Hematopoietic multipotent progenitor cell (in vitro differentiated cells): ENCODE measurements around the gene COMT. TPM values are rescaled to one million over a fixed set of nuclear protein-coding genes. Genes with fewer than 3 reads are reported as not detected.

Source experiments
- DNase-seq, 3 donors: peaks; one replicate each; pipeline ENCODE4 v3.0.0-alpha.2; 2011 to 2015; ENCODE audit warnings: low read depth in 2 of 3, low spot score in 2 of 3
- total RNA-seq: library from RNA; depleted of rRNA; stranded (reverse); fragments of >200 nt; gene quantifications from one replicate; pipeline ENCODE4 v1.2.3, GENCODE V29; 2012

The COMT gene
- total RNA-seq, 1 donor, result 416 TPM

DNA sequence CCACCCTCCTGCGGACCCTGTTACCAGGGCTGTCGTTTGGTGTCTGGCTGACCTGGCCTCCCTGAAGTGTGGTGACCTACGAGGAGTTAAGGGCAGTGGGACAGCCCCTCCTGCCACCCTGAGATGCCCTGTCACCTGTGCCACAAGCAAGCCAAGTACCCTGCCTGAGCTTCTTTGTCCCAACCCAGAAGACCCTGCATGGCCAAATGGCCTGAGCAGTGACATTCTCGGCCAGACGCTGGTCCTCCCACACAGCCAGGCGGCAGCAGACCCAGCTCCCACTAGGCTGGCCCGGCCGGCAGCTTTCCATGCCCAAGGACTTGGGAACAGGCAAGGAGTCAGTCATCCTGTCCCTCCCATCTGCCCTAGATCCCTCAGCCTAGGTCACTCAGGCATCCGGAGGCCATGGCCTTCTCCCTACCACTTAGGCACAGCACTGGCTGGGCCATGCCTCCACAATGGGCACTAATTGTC lies 67.5 kb downstream of the COMT start:
- no peak for DNase-seq

DNA sequence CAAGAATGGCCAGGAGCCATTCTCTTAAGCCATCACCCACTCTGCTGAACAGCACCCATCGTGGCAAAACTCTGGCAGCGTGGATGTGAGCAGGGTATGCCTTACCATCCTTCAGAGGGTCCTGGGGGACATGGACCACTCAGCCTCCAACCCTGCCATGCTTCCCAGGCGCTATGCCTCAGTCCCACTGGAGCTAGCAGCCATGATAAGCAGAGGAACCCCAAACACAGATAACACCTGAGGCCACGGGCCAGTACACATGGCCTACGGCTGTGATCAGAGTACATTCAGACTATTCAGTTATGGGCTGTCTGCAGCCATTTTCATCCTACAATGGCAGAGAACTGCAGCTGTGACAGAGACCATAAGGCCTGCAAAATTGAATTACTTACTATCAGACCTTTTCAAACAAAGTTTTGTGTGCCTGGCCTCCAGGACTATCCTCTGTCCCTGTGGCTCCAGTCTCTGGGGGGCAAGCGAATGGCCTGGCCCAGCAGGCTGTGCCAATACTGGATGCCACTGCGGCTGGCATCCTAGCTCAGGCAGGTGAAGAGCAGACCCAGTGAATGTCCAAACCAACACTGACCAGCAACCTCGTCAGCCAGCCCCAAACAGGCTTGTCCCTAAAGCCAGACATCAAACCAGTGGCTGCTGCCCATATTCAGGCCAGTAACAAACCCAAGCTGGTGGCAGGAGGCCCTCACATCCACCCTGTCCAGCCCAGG lies 68.2 kb downstream of the COMT start:
- no peak for DNase-seq

DNA sequence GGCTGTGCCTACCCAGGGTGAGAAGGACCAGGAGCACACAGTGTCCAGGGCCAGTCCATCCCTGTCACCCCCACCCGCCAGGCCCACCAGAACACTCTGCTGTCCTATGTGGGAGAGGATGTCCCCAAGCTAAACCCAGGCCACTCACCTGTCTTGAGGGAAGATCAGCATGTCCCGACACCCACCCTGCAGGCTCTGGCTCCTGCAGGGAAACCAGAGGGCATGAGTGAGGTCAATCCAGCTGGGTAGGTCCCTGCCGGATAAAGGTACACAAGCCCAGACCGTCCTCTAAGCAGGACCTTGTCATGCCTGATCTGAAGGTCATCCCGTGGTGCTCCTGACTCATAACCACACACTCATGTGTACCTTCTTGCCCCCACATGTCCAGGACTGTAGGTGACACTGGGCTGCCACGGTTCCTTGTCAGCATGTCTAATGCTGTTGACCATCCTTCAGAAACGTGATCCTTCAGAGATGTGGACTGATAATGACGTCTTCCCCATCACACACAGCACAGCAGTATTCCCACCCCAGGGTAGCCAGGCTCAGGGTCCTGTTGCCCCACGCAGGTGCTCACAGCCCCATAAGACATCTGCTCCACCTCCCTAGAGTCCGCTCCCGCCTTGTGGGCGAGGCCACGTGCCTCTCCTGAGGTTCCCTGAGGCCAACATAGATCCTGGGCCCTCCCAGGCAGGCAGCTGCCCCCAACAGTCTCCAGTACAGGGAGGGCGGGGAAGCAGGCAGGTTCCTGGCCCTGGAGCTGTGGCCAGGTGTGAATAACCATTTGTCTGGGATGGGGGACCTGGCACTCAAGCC lies 68.9 kb downstream of the COMT start:
- DNase-seq, result no peak

DNA sequence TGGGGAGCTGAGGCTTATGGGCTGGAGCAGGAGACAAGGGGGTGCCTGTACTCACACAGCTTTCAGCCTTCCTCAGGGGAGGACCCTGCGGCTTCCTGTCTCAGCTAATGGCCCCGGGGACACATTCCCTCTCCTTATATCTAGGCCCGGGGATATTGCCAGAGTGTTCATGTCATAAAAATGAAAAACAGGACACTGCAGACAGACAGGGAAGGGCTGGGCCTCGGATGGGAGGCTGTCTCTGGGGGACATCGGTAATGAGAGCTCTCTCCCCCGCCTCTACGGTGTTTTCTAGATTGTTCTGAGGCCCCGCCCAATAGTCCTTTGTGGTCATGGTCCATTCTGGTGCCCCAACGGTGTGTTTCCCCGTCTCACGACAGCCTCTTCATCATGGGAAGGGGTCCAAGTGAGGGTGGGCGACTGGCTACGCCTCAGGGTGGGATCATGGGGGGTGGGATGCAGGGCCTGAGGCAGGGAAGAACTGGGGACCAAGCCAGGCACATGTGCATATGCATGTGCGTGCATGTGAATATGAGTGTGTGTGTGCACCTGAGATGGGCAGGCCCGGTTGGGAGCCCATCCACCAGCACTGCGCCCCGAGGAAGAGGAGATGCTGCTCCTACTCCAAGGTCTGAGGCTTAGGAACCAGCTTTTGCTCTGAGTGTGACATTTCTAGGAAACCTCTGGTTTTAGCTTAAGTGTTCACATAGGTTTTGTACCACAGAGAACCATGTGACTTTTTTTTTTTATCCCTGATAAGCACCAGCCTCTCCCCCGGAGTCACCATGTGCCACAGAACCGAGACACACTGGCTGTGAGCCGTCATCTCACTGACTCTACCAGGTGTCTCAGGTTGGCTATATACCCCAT lies 69.8 kb downstream of the COMT start:
- DNase-seq, result no peak

DNA sequence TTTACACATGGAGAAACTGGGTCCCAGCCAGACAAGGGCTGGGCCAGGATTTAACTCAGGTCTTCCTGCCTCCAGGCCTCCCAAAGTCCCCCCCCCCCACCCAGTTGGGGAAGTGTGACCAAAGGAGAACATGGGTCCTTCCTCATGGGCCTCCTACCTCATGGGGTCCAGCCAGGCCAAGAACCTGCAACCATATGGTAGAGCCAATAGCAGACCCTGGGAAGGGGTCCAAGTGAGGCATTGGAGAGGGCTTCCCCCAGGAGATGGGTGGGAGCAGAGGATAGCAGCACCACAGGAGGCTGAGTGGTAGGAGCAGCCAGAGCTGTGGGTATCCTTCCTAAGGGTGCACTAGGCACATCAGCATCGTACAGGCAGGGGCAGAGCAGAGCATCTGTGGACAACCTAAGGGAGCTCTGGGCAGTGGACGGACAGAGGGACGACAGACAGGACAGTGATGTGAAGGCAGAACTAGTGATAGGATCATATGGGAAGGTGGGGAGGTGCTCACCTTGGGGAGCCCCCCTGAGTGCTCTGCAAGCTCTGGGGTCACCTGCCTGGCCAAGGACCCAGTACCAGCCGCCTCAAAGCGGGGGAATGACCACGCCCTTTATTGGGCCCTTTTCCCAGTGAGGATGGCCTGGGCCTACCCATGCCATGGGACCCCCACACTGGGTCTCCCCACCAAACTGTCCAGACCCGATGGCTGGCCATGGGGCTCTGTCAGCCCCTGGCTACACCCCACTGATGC lies 70.6 kb downstream of the COMT start:
- no peak for DNase-seq

DNA sequence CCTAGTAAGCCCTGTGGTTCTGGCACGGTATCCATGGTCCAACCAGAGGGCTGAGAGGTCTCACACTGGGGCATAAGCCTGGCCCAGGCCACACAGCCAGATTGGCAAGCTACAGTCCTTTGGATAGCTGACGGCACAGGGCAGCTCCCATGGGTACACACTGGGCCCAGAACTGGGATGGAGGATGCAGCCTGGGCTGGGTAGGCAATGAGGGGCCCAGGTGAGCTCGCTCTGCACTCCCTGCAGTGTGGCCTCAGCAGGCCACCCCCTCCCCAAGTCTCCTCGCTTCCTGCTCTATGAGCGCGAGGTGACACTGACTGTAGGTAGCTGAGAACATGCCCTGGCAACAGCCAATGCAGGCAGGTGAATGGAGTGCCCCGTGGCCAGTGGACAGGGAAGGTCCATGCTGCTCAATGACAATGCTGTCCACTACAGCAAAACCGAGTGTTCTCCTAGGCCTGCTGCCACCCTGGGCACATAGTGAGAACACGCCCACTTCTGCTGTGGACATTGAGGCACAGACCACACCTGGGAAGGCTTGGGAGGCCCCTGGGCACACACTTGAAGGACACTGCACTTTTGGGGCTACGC lies 71.3 kb downstream of the COMT start:
- no peak for DNase-seq

DNA sequence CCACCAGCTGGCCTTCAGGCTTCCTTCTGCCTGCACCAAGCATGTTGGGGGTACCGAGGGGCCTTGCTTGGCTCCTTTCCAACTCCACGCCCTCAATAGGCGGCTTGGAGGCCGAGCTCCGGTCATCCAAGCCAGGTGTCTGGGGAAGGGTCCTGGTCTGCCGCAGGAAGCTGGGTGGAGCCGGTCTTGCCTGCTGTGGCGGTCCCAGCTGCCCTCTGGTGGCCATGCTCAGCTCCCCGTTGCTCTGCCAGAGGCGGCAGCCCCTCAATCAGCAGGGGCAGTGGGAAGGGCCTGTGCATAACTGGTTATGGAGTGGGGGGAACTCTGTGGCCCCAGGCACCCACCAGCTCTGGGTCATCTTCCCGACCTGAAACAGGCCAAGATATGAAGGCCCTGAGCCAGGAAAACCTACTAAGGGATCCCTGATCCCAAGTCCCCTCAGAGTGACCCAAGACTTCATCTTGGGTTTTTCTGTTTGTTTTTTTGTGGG lies 71.9 kb downstream of the COMT start:
- peak in 2 of 3 donors; percentile 62 to 79 for DNase-seq

DNA sequence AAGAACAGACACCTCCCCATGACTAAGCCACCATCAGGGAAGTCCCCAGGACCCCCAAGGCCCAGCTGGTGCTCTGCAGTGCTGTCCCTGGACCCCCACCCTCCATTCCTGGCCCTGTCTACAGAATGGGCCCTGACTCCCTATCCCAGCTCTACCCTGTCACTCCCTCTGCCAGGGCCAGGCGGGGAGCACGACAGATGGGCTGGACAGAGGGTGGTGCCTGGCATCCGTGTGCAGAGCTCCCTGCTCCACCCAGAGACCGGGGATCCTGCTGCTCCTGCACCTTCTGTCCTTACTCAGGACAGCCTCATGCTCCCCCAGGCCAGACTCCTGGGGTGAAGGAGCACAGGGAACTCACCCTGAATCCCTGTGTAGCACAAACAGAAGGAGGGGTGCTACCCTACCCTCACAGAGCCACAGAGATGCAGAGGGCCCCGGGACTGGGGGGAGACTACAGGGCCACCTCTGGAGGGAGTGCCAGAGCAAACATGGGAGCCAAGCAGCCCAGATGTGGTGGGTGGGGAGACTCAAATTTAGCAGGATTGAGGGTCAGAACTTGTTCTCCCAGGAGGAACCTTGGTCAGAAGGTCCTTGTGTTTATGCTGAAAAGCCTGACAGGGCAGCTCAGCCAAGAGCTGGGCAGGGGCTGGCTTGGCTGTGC lies 73.1 kb downstream of the COMT start:
- no peak for DNase-seq

DNA sequence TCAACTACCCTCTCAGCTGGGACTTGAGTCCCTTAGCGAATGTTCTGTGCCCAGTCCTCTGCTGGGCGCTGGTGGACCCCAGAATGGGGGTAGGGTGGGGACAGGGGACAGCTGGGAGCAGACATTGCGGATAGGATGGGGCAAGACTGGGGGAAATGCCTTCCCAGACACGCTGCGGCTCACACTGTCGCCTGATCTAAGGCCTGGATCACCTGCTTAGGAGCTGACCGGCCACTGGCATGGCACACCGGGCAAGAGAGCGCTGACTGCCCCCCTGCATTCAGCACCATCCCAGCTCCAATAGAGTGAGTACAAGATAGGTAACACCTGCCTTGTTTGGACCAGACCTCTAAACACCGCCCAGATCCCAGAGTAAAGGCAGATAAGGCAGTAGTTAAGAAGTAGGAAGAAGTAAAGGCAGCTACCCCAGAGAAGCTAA lies 73.6 kb downstream of the COMT start:
- DNase-seq, result no peak

DNA sequence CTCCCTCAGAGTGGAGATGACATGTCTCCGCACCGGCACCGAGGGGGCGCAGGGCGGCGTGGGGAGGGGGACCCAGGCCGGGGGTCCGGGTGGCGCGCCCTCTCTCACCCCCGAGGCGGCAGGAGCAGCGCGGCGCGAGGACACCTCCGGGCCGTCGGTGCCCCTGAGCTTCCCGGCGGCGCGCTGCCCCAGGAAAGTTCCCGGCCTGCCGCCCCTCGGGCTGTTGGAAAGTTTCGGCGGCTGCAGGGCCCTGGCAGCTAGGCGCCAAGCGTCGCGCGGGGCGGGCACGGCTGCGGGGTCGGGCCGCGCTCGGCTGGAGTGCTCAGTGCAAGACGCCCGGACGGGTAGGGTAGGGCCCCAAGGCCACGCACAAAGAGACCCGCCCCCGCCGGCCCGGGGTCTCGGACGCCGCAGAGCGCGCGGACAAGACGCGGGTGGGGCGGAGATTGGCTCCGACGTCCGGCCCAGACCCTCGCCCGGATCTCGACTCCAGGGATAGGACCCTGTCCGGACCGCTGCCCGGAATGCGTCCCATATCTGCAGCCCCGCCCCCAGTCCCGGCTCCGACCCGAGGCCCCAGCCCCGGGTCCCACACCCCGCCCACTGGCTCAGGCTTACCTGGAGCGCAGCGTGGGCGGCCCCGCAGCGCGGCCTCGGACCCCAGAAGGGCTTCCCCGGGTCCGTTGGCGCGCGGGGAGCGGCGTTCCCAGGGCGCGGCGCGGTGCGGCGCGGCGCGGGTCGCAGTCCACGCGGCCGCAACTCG lies 74.6 kb downstream of the COMT start:
- DNase-seq, result peak in 1 of 3 donors; percentile 32

DNA sequence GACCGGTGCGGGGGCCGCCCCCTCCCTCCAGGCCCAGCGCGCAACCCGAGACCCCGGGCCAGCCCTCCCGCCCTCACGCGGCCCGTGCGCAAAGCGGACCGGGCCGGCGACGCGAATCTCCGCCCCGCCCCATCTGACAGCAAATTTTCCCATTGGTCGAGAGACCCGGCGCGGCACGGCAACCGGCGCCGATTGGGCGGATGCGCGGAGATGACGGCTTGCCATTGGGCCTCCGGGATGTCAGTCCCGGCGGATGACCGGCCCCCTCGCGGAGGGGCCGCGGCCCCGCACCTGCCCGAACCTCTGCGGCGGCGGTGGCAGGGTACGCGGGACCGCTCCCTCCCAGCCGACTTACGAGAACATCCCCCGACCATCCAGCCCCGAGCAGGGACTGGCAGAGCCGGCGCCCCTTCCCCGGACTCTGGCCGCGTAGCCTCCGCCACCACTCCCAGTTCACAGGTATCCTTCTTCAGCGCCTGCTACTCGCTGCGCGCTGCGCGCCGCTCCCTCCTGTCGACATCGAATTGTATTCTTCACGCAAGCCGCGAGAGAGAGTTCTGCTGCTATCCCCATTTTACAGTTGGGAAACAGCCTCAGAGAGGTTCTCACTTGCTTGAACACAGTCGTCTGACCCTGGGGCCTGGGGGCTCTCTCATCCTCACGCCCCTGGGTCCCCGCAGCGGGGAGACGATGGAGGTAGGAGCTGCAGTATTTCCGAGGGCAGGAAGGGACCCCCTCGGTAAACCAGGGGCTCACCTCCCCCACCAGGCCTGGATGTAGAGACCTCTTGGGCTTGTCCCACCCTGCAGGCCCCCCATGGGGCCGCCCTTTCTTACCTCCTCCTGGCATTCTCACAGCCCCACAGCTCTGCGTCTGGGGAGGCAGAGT lies 75.4 kb downstream of the COMT start, which contains the start of gene ARVCF:
TSS of gene ARVCF (minus strand) at position 90 of the 888 bp plus-strand sequence. CDS start 26,029 bp downstream, outside the sequence.
- DNase-seq, result peak; percentile 85 to 91 (median 87)

DNA sequence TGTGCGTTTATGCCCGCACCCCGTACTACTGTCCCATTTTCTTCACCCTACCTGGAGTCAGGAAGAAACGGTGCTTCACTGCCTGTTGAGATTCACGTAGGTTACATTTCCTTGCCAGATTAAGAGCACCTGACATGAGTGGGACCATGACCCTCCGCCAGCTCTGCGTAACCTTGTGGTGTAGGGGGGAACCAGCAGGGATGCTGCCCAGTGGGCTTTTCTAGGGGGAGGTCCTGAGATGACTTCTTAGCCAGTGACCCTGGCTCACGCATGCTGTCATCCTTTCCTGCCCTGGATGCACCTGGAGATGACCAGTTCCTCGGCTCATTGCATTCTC lies 76.0 kb downstream of the COMT start:
- DNase-seq, result no peak

DNA sequence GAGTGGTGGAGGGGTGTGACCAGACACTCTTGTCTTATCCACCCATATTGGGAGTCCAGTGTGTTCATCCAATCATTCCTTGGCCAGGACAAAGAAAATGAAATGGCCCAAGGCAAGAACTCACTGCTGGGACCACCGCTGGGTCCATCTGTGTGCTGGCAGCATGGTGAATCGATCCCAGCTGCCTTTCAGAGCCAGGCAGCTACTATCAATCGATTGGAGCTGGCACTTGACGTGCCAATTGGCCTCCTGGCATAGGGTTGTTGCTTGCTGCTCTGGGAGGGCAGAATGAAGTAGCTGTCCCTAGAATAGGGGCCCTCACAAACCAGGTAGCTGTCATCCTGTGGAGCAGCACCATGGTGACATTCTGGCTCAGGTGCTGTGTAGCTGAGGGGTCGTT lies 76.4 kb downstream of the COMT start:
- no peak for DNase-seq
